Measurements from ENCODE around the gene NDFIP1. TPM values are rescaled to one million over a fixed set of nuclear protein-coding genes. Genes with fewer than 3 reads are reported as not detected.
"Not testable (repeated sequence)": the region's sequence is repeated elsewhere in the genome, so short reads cannot be mapped to it uniquely, and the experiment has no call there.

Gene NDFIP1
- polyA plus RNA-seq, 1 donor (not counting 4 experiments of a cell fraction or from before 2014, with no cell fraction given), result 38.2 TPM

GRCh38 chr5:142152384-142152732 lies 43.8 kb downstream of the NDFIP1 start:
- no peak for FAIRE-seq
- no peak for TF ChIP-seq EZH2 (IDR thresholded peaks at IDR 0.05; ENCODE audit: low read length)
- TF ChIP-seq CTCF (optimal IDR thresholded peaks at IDR 0.05 in 1 of 3, IDR thresholded peaks at IDR 0.05 in 1 of 3, conservative IDR thresholded peaks at IDR 0.05 in 1 of 3; ENCODE audit: extremely low read depth in 1 of 3, insufficient read depth in 2 of 3, low read length in 3 of 3), result no peak
- Histone ChIP-seq H2AFZ (ENCODE audit: control insufficient read depth, low read length) (no peak overlapping the region), H3K4me2 (ENCODE audit: control insufficient read depth, extremely low read depth, insufficient read depth, low read depth, low read length) (no peak overlapping the region), H3K9me1 (ENCODE audit: control insufficient read depth, extremely low read depth, insufficient read depth, low read length) (no peaks in the 10 kb centered on the region), H3K4me1 (ENCODE audit: control insufficient read depth, extremely low read depth, insufficient read depth, low read length) (no peaks in the 10 kb centered on the region), H3K9ac (ENCODE audit: control insufficient read depth, extremely low read depth, insufficient read depth, low read length) (no peak overlapping the region), H3K79me2 (ENCODE audit: control insufficient read depth, insufficient read depth, low read length) (no peaks in the 10 kb centered on the region), H3K36me3 (ENCODE audit: control insufficient read depth in 2 of 2, extremely low read depth in 1 of 2, insufficient read depth in 2 of 2, low read length in 2 of 2) (peaks cover 2 to 8% of the 10 kb centered on the region in 2 experiments), H3K9me3 (ENCODE audit: control insufficient read depth, low read depth, low read length) (no peaks in the 10 kb centered on the region), H3K27ac (ENCODE audit: control insufficient read depth, insufficient read depth, low read length) (no peak overlapping the region), H3K27me3 (ENCODE audit: control insufficient read depth, extremely low read depth, insufficient read depth, low read length) (no peaks in the 10 kb centered on the region), H4K20me1 (ENCODE audit: control insufficient read depth, extremely low read depth, insufficient read depth, low read length) (no peaks in the 10 kb centered on the region), H3K4me3 (ENCODE audit: control insufficient read depth in 2 of 3, extremely low read depth in 1 of 3, insufficient read depth in 2 of 3, low read depth in 1 of 3, low read length in 3 of 3) (no peak overlapping the region)
- dilution Hi-C loops (cut with MboI; ENCODE audit: extremely low pct_ligation_motif_present, low sequenced_read_pairs), result no loop called here
- DNase-seq (ENCODE audit: low read depth, low spot score), result no peak

- Histone ChIP-seq H2AFZ (ENCODE audit: control insufficient read depth, low read length) (no peak overlapping the region), H3K27me3 (ENCODE audit: control insufficient read depth, extremely low read depth, insufficient read depth, low read length) (no peaks in the 10 kb centered on the region), H3K9ac (ENCODE audit: control insufficient read depth, extremely low read depth, insufficient read depth, low read length) (no peak overlapping the region), H3K4me1 (ENCODE audit: control insufficient read depth, extremely low read depth, insufficient read depth, low read length) (no peaks in the 10 kb centered on the region), H3K4me2 (ENCODE audit: control insufficient read depth, extremely low read depth, insufficient read depth, low read depth, low read length) (no peak overlapping the region), H3K9me1 (ENCODE audit: control insufficient read depth, extremely low read depth, insufficient read depth, low read length) (no peaks in the 10 kb centered on the region), H3K4me3 (ENCODE audit: control insufficient read depth in 2 of 3, extremely low read depth in 1 of 3, insufficient read depth in 2 of 3, low read depth in 1 of 3, low read length in 3 of 3) (no peak overlapping the region), H3K27ac (ENCODE audit: control insufficient read depth, insufficient read depth, low read length) (no peak overlapping the region), H3K79me2 (ENCODE audit: control insufficient read depth, insufficient read depth, low read length) (no peaks in the 10 kb centered on the region), H4K20me1 (ENCODE audit: control insufficient read depth, extremely low read depth, insufficient read depth, low read length) (no peaks in the 10 kb centered on the region), H3K36me3 (ENCODE audit: control insufficient read depth in 2 of 2, extremely low read depth in 1 of 2, insufficient read depth in 2 of 2, low read length in 2 of 2) (peaks cover 2 to 8% of the 10 kb centered on the region in 2 experiments), H3K9me3 (ENCODE audit: control insufficient read depth, low read depth, low read length) (no peaks in the 10 kb centered on the region)
- TF ChIP-seq CTCF (optimal IDR thresholded peaks at IDR 0.05 in 1 of 3, IDR thresholded peaks at IDR 0.05 in 1 of 3, conservative IDR thresholded peaks at IDR 0.05 in 1 of 3; ENCODE audit: extremely low read depth in 1 of 3, insufficient read depth in 2 of 3, low read length in 3 of 3), result no peak
- TF ChIP-seq EZH2 (IDR thresholded peaks at IDR 0.05; ENCODE audit: low read length), result no peak
- no peak for DNase-seq (ENCODE audit: low read depth, low spot score)
- peak; percentile 23 for FAIRE-seq
- dilution Hi-C loops (cut with MboI; ENCODE audit: extremely low pct_ligation_motif_present, low sequenced_read_pairs), result no loop called here
Measured at GRCh38 chr5:142153674-142154448, 45.3 kb downstream of the NDFIP1 start.

- H2AFZ ChIP-seq (ENCODE audit: control insufficient read depth, low read length); H3K4me1 ChIP-seq (ENCODE audit: control insufficient read depth, extremely low read depth, insufficient read depth, low read length); H3K4me2 ChIP-seq (ENCODE audit: control insufficient read depth, extremely low read depth, insufficient read depth, low read depth, low read length); H3K36me3 ChIP-seq (ENCODE audit: control insufficient read depth in 2 of 2, extremely low read depth in 1 of 2, insufficient read depth in 2 of 2, low read length in 2 of 2); H3K79me2 ChIP-seq (ENCODE audit: control insufficient read depth, insufficient read depth, low read length); H3K9me3 ChIP-seq (ENCODE audit: control insufficient read depth, low read depth, low read length); DNase-seq (ENCODE audit: low read depth, low spot score); H3K9me1 ChIP-seq (ENCODE audit: control insufficient read depth, extremely low read depth, insufficient read depth, low read length); H4K20me1 ChIP-seq (ENCODE audit: control insufficient read depth, extremely low read depth, insufficient read depth, low read length); H3K4me3 ChIP-seq (ENCODE audit: control insufficient read depth in 2 of 3, extremely low read depth in 1 of 3, insufficient read depth in 2 of 3, low read depth in 1 of 3, low read length in 3 of 3); dilution Hi-C loops (cut with MboI; ENCODE audit: extremely low pct_ligation_motif_present, low sequenced_read_pairs); H3K27me3 ChIP-seq (ENCODE audit: control insufficient read depth, extremely low read depth, insufficient read depth, low read length); H3K27ac ChIP-seq (ENCODE audit: control insufficient read depth, insufficient read depth, low read length); FAIRE-seq; H3K9ac ChIP-seq (ENCODE audit: control insufficient read depth, extremely low read depth, insufficient read depth, low read length): not testable (repeated sequence)
Measured at GRCh38 chr5:142154449-142154841, 45.9 kb downstream of the NDFIP1 start.
